Calu3 (cell line): Measurements from ENCODE around the gene ZFYVE26. TPM values are rescaled to one million over a fixed set of nuclear protein-coding genes. Genes with fewer than 3 reads are reported as not detected.

Experiments used
- BruUV-seq: library from RNA; stranded (reverse); fragments of 400-500 nt; replicated peaks from 2 replicates; lab custom pipeline; 2021; lab: Mats Ljungman, UMichigan
- CTCF ChIA-PET: fragments of 300-600 bp; sonication (Branson Sonifier 250); formaldehyde crosslinking; loops from one replicate; lab custom pipeline; 2022; ENCODE audit warnings: antibody characterized with exemption; lab: Charles Lee
- DNase-seq: peaks from one replicate; pipeline ENCODE4 v3.0.0; 2022
- H3K27ac Mint-ChIP-seq: one replicate; pipeline ENCODE4 v1.8.0; 2022; ENCODE audit warnings: mixed read lengths; ENCODE audit not compliant: unreplicated experiment
- H3K27me3 Mint-ChIP-seq: one replicate; pipeline ENCODE4 v1.8.0; 2022; ENCODE audit warnings: mixed read lengths; ENCODE audit not compliant: unreplicated experiment
- H3K36me3 Mint-ChIP-seq: one replicate; pipeline ENCODE4 v1.8.0; 2022; ENCODE audit warnings: mild to moderate bottlenecking, moderate library complexity, mixed read lengths; ENCODE audit not compliant: insufficient read depth, unreplicated experiment
- H3K4me1 Mint-ChIP-seq: one replicate; pipeline ENCODE4 v1.8.0; 2022; ENCODE audit warnings: mild to moderate bottlenecking, low read depth, mixed read lengths; ENCODE audit not compliant: unreplicated experiment
- H3K4me3 Mint-ChIP-seq: one replicate; pipeline ENCODE4 v1.8.0; 2022; ENCODE audit warnings: mild to moderate bottlenecking, low read depth, moderate library complexity, mixed read lengths; ENCODE audit not compliant: unreplicated experiment
- H3K9me3 Mint-ChIP-seq: one replicate; pipeline ENCODE4 v1.8.0; 2022; ENCODE audit warnings: low read depth, mixed read lengths; ENCODE audit not compliant: unreplicated experiment
- intact Hi-C: fragments of 100-400 bp; cut with micrococcal nuclease; formaldehyde crosslinking; loops from one replicate; pipeline ENCODE4 v1.10.0; 2022; ENCODE audit not compliant: unreplicated experiment
- total RNA-seq: library from RNA; stranded (reverse); gene quantifications from 2 replicates; pipeline ENCODE4 v1.2.3, GENCODE V29; 2022
- TF ChIP-seq, protein P1 (sequence below): fragments of 200-600 bp; IDR thresholded peaks from one replicate; pipeline ENCODE4 v1.8.0; 2022; ENCODE audit warnings: antibody characterized with exemption; ENCODE audit not compliant: unreplicated experiment

The ZFYVE26 gene
- total RNA-seq, 1 experiment from 2014 or later = 19.9 TPM

DNA sequence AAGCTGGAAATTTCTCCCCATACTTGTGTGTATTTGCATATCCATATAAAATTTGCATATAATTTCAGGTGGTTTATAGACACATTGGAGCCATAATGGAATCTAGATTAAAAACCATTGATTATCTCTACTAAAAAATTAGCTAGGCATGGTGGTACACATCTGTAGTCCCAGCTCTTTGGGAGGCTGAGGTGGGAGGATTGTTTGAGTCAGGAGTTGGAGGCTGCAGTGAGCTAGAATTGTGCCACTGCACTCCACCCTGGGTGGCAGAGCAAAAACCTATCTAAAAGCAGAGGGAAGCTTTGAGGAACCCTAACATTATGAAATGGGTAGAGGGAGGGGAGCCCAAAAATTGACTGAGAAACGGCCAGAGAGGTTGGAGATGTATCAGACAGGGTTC, 118.2 kb downstream of the ZFYVE26 start:
- TF ChIP-seq, protein P1, sequence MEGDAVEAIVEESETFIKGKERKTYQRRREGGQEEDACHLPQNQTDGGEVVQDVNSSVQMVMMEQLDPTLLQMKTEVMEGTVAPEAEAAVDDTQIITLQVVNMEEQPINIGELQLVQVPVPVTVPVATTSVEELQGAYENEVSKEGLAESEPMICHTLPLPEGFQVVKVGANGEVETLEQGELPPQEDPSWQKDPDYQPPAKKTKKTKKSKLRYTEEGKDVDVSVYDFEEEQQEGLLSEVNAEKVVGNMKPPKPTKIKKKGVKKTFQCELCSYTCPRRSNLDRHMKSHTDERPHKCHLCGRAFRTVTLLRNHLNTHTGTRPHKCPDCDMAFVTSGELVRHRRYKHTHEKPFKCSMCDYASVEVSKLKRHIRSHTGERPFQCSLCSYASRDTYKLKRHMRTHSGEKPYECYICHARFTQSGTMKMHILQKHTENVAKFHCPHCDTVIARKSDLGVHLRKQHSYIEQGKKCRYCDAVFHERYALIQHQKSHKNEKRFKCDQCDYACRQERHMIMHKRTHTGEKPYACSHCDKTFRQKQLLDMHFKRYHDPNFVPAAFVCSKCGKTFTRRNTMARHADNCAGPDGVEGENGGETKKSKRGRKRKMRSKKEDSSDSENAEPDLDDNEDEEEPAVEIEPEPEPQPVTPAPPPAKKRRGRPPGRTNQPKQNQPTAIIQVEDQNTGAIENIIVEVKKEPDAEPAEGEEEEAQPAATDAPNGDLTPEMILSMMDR = no peak
- intact Hi-C loops = no loop called here
- CTCF ChIA-PET = no interaction called here
- Mint-ChIP-seq H3K9me3 (no peaks in the 10 kb centered on the region), H3K27me3 (no peaks in the 10 kb centered on the region), H3K36me3 (peaks cover 15% of the 10 kb centered on the region), H3K4me3 (no peak overlapping the region), H3K4me1 (no peaks in the 10 kb centered on the region), H3K27ac (no peak overlapping the region)
- no peak for DNase-seq
- BruUV-seq = no TSS peak

DNA sequence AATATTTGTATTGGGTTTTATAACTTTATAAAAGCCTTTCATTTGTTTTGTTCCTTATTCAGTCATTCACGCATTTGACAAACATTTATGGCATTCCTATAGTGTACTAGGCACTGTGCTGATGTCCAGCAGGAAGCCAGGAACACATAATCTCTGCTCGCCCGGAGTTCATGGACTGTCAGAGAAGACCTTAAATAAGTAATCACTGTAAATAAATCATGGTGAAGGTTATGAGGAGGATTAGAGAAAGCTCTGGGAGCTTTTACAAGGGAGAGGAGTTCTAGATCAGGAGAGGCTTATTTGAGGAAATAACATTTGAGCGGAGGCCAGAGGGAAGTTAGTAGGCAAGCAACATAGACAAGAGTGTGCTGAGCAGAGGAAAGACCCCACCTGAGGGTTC, 119.4 kb downstream of the ZFYVE26 start:
- no peaks in the 10 kb centered on the region for H3K9me3 Mint-ChIP-seq
- peaks cover 15% of the 10 kb centered on the region for H3K36me3 Mint-ChIP-seq
- H3K27ac Mint-ChIP-seq = no peak overlapping the region
- no peak for DNase-seq
- CTCF ChIA-PET = no interaction called here
- intact Hi-C loops = no loop called here
- H3K4me1 Mint-ChIP-seq = no peaks in the 10 kb centered on the region
- H3K27me3 Mint-ChIP-seq = no peaks in the 10 kb centered on the region
- BruUV-seq = no TSS peak
- H3K4me3 Mint-ChIP-seq = no peak overlapping the region
- TF ChIP-seq, protein P1 = no peak

Other genes with a start within 250 kb of the ZFYVE26 start
- 19.0 and 19.7 TPM in 2 replicates for gene PIGH, start 216.3 kb downstream of the ZFYVE26 start, total RNA-seq
- gene ARG2, start 196.7 kb downstream of the ZFYVE26 start, total RNA-seq = 11.2 and 18.4 TPM in 2 replicates
- 70.3 and 75.5 TPM in 2 replicates for gene VTI1B, start 142.0 kb downstream of the ZFYVE26 start, total RNA-seq
- 117 and 133 TPM in 2 replicates for gene RDH11, start 120.8 kb downstream of the ZFYVE26 start, total RNA-seq
- gene RDH12, start 114.7 kb downstream of the ZFYVE26 start, total RNA-seq = 0.38 and 0.51 TPM in 2 replicates
- gene RAD51B, start 3.2 kb upstream of the ZFYVE26 start, total RNA-seq = 24.7 and 33.0 TPM in 2 replicates